ENCODE data around the gene INO80D. TPM values are rescaled to one million over a fixed set of nuclear protein-coding genes. Genes with fewer than 3 reads are reported as not detected.
"Not testable (repeated sequence)": the region's sequence is repeated elsewhere in the genome, so short reads cannot be mapped to it uniquely, and the experiment has no call there.

The INO80D gene
- total RNA-seq, 4 donors from 2014 or later = 24.2 to 51.4 (median 32.5) TPM

- 93% methylated on average over 4 of the region's 4 CpGs for WGBS
- TF ChIP-seq EP300 (IDR thresholded peaks at IDR 0.05) (no peak), POLR2A (IDR thresholded peaks at IDR 0.05) (no peak), CTCF (IDR thresholded peaks at IDR 0.05) (no peak), POLR2AphosphoS5 (IDR thresholded peaks at IDR 0.05) (no peak)
Observed at GRCh38 chr2:206105038-206105437, 19.1 kb upstream of the INO80D start.

GRCh38 chr2:206098872-206099271 lies 12.9 kb upstream of the INO80D start:
- not testable (repeated sequence) for H3K9me3 ChIP-seq; H3K36me3 ChIP-seq; H3K27ac ChIP-seq; DNase-seq (ENCODE audit: low spot score in 2 of 2); H3K27me3 ChIP-seq; H3K4me1 ChIP-seq; H3K4me3 ChIP-seq
- 90% methylated on average over 19 of the region's 19 CpGs for WGBS

More at GRCh38 chr2:206105038-206105437, 19.1 kb upstream of the INO80D start:
- Histone ChIP-seq H3K9me3 (no peaks in the 10 kb centered on the region), H3K27me3 (no peaks in the 10 kb centered on the region), H3K4me1 (no peaks in the 10 kb centered on the region), H3K36me3 (no peaks in the 10 kb centered on the region), H3K27ac (no peak overlapping the region), H3K4me3 (no peak overlapping the region)
- DNase-seq (ENCODE audit: low spot score in 2 of 2) = no peak

GRCh38 chr2:206098471-206098870 lies 12.5 kb upstream of the INO80D start:
- Histone ChIP-seq H3K4me1 (no peaks in the 10 kb centered on the region), H3K9me3 (no peaks in the 10 kb centered on the region), H3K27ac (no peak overlapping the region), H3K27me3 (no peaks in the 10 kb centered on the region), H3K4me3 (no peak overlapping the region), H3K36me3 (no peaks in the 10 kb centered on the region)
- no peak for DNase-seq (ENCODE audit: low spot score in 2 of 2)
- TF ChIP-seq POLR2A (IDR thresholded peaks at IDR 0.05) (no peak), EP300 (IDR thresholded peaks at IDR 0.05) (no peak), CTCF (IDR thresholded peaks at IDR 0.05) (no peak), POLR2AphosphoS5 (IDR thresholded peaks at IDR 0.05) (no peak)
- 88% methylated on average over 9 of the region's 9 CpGs for WGBS

GRCh38 chr2:206096876-206097275 lies 10.9 kb upstream of the INO80D start:
- H3K4me3 ChIP-seq = no peak overlapping the region
- no peaks in the 10 kb centered on the region for H3K27me3 ChIP-seq
- no peak for TF ChIP-seq POLR2AphosphoS5 (IDR thresholded peaks at IDR 0.05)
- TF ChIP-seq CTCF (IDR thresholded peaks at IDR 0.05) = no peak
- TF ChIP-seq EP300 (IDR thresholded peaks at IDR 0.05) = no peak
- TF ChIP-seq POLR2A (IDR thresholded peaks at IDR 0.05) = no peak
- WGBS = 88% methylated on average over 2 of the region's 2 CpGs
- no peaks in the 10 kb centered on the region for H3K4me1 ChIP-seq
- H3K9me3 ChIP-seq = no peaks in the 10 kb centered on the region
- no peak overlapping the region for H3K27ac ChIP-seq
- H3K36me3 ChIP-seq = no peaks in the 10 kb centered on the region
- DNase-seq (ENCODE audit: low spot score in 2 of 2) = no peak

GRCh38 chr2:206095536-206096332 lies 9.8 kb upstream of the INO80D start:
- Histone ChIP-seq H3K27ac (no peak overlapping the region), H3K9me3 (no peaks in the 10 kb centered on the region), H3K4me3 (no peak overlapping the region), H3K36me3 (no peaks in the 10 kb centered on the region), H3K4me1 (no peaks in the 10 kb centered on the region), H3K27me3 (no peaks in the 10 kb centered on the region)
- no peak for TF ChIP-seq EP300 (IDR thresholded peaks at IDR 0.05)
- TF ChIP-seq POLR2A (IDR thresholded peaks at IDR 0.05) = no peak
- no peak for TF ChIP-seq CTCF (IDR thresholded peaks at IDR 0.05)
- no peak for TF ChIP-seq POLR2AphosphoS5 (IDR thresholded peaks at IDR 0.05)
- no peak for DNase-seq (ENCODE audit: low spot score in 2 of 2)
- 69% methylated on average over 3 of the region's 3 CpGs for WGBS
